T47D (cell line): ENCODE data around the gene MRAP.

Experiments used
- DNase-seq, 2 experiments: peaks; one replicate each; pipeline versions ENCODE4 v3.0.0 to v3.0.0-alpha.2; 2011 to 2012; ENCODE audit warnings: low read depth in 1 of 2, low spot score in 1 of 2
- JUND ChIP-seq: IDR thresholded peaks from 2 replicates; pipeline ENCODE4 v1.6.1; 2012; ENCODE audit warnings: low read depth
- in situ Hi-C: cut with HindIII; loops from 2 replicates; pipeline ENCODE4 v1.10.0; 2016; ENCODE audit warnings: low sequenced_read_pairs, low pct_unique_long_range_greater_than_20kb

The MRAP gene

GRCh38 chr21:32278103-32278502 is 20.6 kb upstream of the MRAP start:
- in situ Hi-C loops = no loop called here
- no peak for DNase-seq
- TF ChIP-seq JUND = no peak

- no peak for TF ChIP-seq JUND
- in situ Hi-C loops = no loop called here
- DNase-seq = peak; percentile 88 to 96
These were observed 19.9 kb upstream of the MRAP start, which contains the start of gene MIS18A for GRCh38 chr21:32278518-32279376. MIS18A (minus strand) TSS chr21:32279049; CDS start chr21:32279014, 35 bp downstream.

- DNase-seq = no peak
- in situ Hi-C loops = no loop called here
- no peak for TF ChIP-seq JUND
These were observed 19.3 kb upstream of the MRAP start for GRCh38 chr21:32279377-32279680.

GRCh38 chr21:32281531-32281930 is 17.1 kb upstream of the MRAP start:
- in situ Hi-C loops = no loop called here
- DNase-seq = no peak
- no peak for TF ChIP-seq JUND

- no peak for DNase-seq
- no peak for TF ChIP-seq JUND
- in situ Hi-C loops = no loop called here
These were observed 15.7 kb upstream of the MRAP start for GRCh38 chr21:32282992-32283391.

GRCh38 chr21:32285476-32285875 is 13.2 kb upstream of the MRAP start:
- no peak for TF ChIP-seq JUND
- in situ Hi-C loops = no loop called here
- DNase-seq = no peak

GRCh38 chr21:32297449-32297848 is 1.2 kb upstream of the MRAP start:
- DNase-seq = no peak
- in situ Hi-C loops = no loop called here
- no peak for TF ChIP-seq JUND

- in situ Hi-C loops = no loop called here
- DNase-seq = no peak
- TF ChIP-seq JUND = no peak
These were observed 501 bp upstream of the MRAP start for GRCh38 chr21:32298148-32298559.

- DNase-seq = no peak
- in situ Hi-C loops = no loop called here
These were observed 1.0 kb downstream of the MRAP start for GRCh38 chr21:32299695-32300094.

GRCh38 chr21:32300117-32300681 is 1.5 kb downstream of the MRAP start:
- in situ Hi-C loops = no loop called here
- no peak for DNase-seq
- TF ChIP-seq JUND = no peak

More at GRCh38 chr21:32299695-32300094, 1.0 kb downstream of the MRAP start:
- no peak for TF ChIP-seq JUND

GRCh38 chr21:32301596-32301995 is 2.9 kb downstream of the MRAP start:
- TF ChIP-seq JUND = no peak
- no peak for DNase-seq
- in situ Hi-C loops = no loop called here

GRCh38 chr21:32302560-32302959 is 3.9 kb downstream of the MRAP start:
- in situ Hi-C loops = no loop called here
- no peak for TF ChIP-seq JUND
- no peak for DNase-seq

GRCh38 chr21:32303385-32303784 is 4.7 kb downstream of the MRAP start:
- TF ChIP-seq JUND = no peak
- in situ Hi-C loops = no loop called here
- no peak for DNase-seq
